GM18868 (cell line): ENCODE results near the gene SCG3.

Experiments used
- ATAC-seq: cut with Tn5 transposase; IDR thresholded peaks from one replicate; pipeline ENCODE4 v1.9.1; 2021; ENCODE audit warnings: mild to moderate bottlenecking, moderate library complexity; ENCODE audit not compliant: unreplicated experiment

SCG3 gene

GRCh38 chr15:51726302-51727073 is 45.2 kb downstream of the SCG3 start:
- ATAC-seq, result peak; percentile 93

GRCh38 chr15:51727141-51727897 is 46.0 kb downstream of the SCG3 start:
- ATAC-seq, result peak; percentile 29

- ATAC-seq, result peak; percentile 55
Observed at GRCh38 chr15:51731549-51732267, 50.4 kb downstream of the SCG3 start.

- ATAC-seq, result no peak
Observed at GRCh38 chr15:51732646-51733045, 51.3 kb downstream of the SCG3 start.

GRCh38 chr15:51735228-51736010 is 54.1 kb downstream of the SCG3 start:
- ATAC-seq, result no peak

GRCh38 chr15:51736069-51736468 is 54.8 kb downstream of the SCG3 start:
- ATAC-seq, result peak; percentile 49

GRCh38 chr15:51736751-51737521 is 55.6 kb downstream of the SCG3 start:
- peak; percentile 32 for ATAC-seq

- peak; percentile 32 for ATAC-seq
Observed at GRCh38 chr15:51737522-51738305, 56.4 kb downstream of the SCG3 start, which contains the start of gene LYSMD2. Gene LYSMD2, minus strand, starts transcription at chr15:51737655. Its CDS starts 33 bp downstream, at chr15:51737622.

- no peak for ATAC-seq
Observed at GRCh38 chr15:51738553-51738952, 57.2 kb downstream of the SCG3 start.

- ATAC-seq, result no peak
Observed at GRCh38 chr15:51739061-51739712, 57.9 kb downstream of the SCG3 start.

GRCh38 chr15:51749307-51749706 is 68.0 kb downstream of the SCG3 start:
- ATAC-seq, result no peak

GRCh38 chr15:51750186-51750585 is 68.9 kb downstream of the SCG3 start:
- ATAC-seq, result no peak

GRCh38 chr15:51750792-51751696 is 69.7 kb downstream of the SCG3 start, which contains the start of gene TMOD2:
Gene TMOD2, plus strand, starts transcription at chr15:51751597. Its CDS starts 14,845 bp downstream, at chr15:51766442.
- ATAC-seq, result peak; percentile 77

- ATAC-seq, result peak; percentile 39
Observed at GRCh38 chr15:51751697-51752683, 70.7 kb downstream of the SCG3 start.

GRCh38 chr15:51752888-51753287 is 71.6 kb downstream of the SCG3 start:
- no peak for ATAC-seq

GRCh38 chr15:51754267-51754666 is 73.0 kb downstream of the SCG3 start:
- ATAC-seq, result no peak
